Tibial nerve (tissue), 4 donors: Measurements from ENCODE around the gene FAM234A.

Experiments used
- EP300 ChIP-seq, 2 donors: sonication (generic); formaldehyde crosslinking; IDR thresholded peaks; one replicate each; pipeline ENCODE4 v1.6.1; 2017; ENCODE audit warnings: antibody characterized with exemption in 2 of 2, mild to moderate bottlenecking in 1 of 2
- POLR2A ChIP-seq, 2 donors: fragments of 450-650 bp; IDR thresholded peaks; one replicate each; pipeline ENCODE4 v1.6.1; 2017; ENCODE audit warnings: antibody characterized with exemption in 2 of 2, mild to moderate bottlenecking in 2 of 2, moderate library complexity in 2 of 2
- TF ChIP-seq, protein P1 (sequence below), 5 experiments: fragments of 200-600 bp in 3 of 5; fragments of 450-650 bp in 2 of 5; sonication (generic) in 3 of 5; IDR thresholded peaks; one replicate each; pipeline ENCODE4 v1.5.1; 2016 to 2019; ENCODE audit warnings: antibody characterized with exemption in 5 of 5, mild to moderate bottlenecking in 3 of 5, moderate library complexity in 2 of 5

DNA sequence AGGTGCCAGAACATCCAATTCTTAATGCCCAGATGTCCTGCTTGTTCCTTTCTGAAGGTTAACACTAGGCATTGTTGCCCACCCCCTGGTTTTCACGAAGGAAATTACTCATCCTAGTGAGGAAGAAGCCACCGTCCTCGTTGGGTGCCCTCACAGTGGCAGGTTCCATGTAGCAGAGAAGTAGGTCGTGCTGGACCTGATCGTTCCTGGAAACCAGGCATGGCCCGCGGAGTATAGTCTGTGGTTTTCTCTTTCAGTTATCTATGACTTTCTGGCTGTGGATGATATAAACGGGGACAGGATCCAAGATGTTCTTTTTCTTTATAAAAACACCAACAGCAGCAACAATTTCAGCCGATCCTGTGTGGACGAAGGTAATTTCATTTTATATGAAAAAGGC lies 24.6 kb downstream of the FAM234A start:
- TF ChIP-seq, protein P1, sequence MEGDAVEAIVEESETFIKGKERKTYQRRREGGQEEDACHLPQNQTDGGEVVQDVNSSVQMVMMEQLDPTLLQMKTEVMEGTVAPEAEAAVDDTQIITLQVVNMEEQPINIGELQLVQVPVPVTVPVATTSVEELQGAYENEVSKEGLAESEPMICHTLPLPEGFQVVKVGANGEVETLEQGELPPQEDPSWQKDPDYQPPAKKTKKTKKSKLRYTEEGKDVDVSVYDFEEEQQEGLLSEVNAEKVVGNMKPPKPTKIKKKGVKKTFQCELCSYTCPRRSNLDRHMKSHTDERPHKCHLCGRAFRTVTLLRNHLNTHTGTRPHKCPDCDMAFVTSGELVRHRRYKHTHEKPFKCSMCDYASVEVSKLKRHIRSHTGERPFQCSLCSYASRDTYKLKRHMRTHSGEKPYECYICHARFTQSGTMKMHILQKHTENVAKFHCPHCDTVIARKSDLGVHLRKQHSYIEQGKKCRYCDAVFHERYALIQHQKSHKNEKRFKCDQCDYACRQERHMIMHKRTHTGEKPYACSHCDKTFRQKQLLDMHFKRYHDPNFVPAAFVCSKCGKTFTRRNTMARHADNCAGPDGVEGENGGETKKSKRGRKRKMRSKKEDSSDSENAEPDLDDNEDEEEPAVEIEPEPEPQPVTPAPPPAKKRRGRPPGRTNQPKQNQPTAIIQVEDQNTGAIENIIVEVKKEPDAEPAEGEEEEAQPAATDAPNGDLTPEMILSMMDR (IDR thresholded peaks at IDR 0.05), result no peak
- TF ChIP-seq POLR2A (IDR thresholded peaks at IDR 0.05) (no peak), EP300 (IDR thresholded peaks at IDR 0.05) (no peak)
